HUES48 (cell line): ENCODE data around the gene FAM131C.
"Not testable (repeated sequence)": the region's sequence is repeated elsewhere in the genome, so short reads cannot be mapped to it uniquely, and the experiment has no call there.

Experiments used
- H3K27ac ChIP-seq: one replicate; pipeline ENCODE4 v1.7.0; 2013; ENCODE audit warnings: low read depth, low read length, inconsistent platforms
- H3K27me3 ChIP-seq: 2 replicates; pipeline ENCODE4 v1.6.1; 2013; ENCODE audit warnings: mild to moderate bottlenecking, low read length; ENCODE audit not compliant: control insufficient read depth, insufficient read depth
- H3K36me3 ChIP-seq: 2 replicates; pipeline ENCODE4 v1.6.1; 2013; ENCODE audit warnings: low read length; ENCODE audit not compliant: control insufficient read depth, insufficient read depth
- H3K4me1 ChIP-seq: 2 replicates; pipeline ENCODE4 v1.6.1; 2013; ENCODE audit warnings: mild to moderate bottlenecking, low read length; ENCODE audit not compliant: control insufficient read depth, insufficient read depth
- H3K4me3 ChIP-seq: 2 replicates; pipeline ENCODE4 v1.5.1; 2013; ENCODE audit warnings: mild to moderate bottlenecking, low read depth, low read length
- H3K9ac ChIP-seq: 2 replicates; pipeline ENCODE4 v1.6.1; 2013; ENCODE audit warnings: mild to moderate bottlenecking, low read depth, low read length, moderate library complexity
- H3K9me3 ChIP-seq: 2 replicates; pipeline ENCODE4 v1.6.1; 2013; ENCODE audit warnings: low read length; ENCODE audit not compliant: control insufficient read depth, insufficient read depth

Gene FAM131C

DNA sequence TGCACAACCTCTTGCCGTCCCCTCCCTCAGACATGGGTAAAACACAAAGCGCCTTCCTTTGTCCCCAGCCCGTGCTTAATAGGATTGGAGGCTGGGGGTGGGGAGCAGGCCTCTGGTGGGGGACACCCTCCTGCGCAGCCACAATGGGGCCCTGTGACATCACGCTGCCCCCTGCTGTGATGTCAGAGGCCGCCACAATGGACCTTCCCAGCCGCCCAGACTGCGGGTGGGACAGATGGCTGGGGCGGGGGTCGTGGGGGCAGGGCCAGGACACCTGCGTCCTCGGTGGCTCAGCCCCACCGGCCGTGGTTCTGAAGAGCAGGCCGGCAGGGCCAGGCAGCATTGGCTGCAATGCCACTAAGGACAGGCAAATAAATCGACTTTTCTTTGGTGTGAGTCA, 42.6 kb upstream of the FAM131C start:
- Histone ChIP-seq H3K27ac (peak overlapping the region; percentile 93), H3K27me3 (no peaks in the 10 kb centered on the region), H3K9ac (peak overlapping the region; percentile 11; the same call in 1 of the 2 replicates), H3K9me3 (no peaks in the 10 kb centered on the region), H3K4me1 (peaks cover 43% of the 10 kb centered on the region), H3K36me3 (no peaks in the 10 kb centered on the region), H3K4me3 (peak overlapping the region; percentile 24; the same call in 1 of the 2 replicates)

DNA sequence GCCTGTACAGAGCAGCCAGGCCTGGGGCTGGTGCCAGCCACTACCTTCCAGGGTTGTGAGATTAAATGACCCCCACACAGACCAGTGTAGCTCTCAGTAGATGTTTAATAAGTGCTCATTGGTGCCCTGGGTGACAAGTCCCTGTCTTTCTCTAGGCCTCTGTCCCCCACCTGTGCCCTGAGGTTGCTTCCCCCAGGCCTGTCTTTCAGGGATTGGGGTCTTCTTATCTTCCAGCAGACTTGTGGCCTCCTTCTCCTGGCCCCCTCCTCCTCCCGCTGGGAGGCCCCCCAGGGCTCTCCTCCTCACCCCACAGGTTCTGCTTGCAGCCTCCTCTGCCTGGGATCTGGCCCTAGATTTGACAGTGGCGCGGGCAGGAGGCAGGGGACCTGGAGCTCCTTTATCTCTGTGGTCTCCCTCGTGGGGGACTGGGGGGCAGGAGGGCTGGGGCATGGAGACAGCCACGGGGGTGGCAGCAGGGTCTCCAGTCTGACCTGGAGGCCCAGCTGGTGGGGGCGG, 42.1 kb upstream of the FAM131C start:
- Histone ChIP-seq H3K27ac (peak overlapping the region; percentile 93), H3K4me1 (peaks cover 40% of the 10 kb centered on the region)

DNA sequence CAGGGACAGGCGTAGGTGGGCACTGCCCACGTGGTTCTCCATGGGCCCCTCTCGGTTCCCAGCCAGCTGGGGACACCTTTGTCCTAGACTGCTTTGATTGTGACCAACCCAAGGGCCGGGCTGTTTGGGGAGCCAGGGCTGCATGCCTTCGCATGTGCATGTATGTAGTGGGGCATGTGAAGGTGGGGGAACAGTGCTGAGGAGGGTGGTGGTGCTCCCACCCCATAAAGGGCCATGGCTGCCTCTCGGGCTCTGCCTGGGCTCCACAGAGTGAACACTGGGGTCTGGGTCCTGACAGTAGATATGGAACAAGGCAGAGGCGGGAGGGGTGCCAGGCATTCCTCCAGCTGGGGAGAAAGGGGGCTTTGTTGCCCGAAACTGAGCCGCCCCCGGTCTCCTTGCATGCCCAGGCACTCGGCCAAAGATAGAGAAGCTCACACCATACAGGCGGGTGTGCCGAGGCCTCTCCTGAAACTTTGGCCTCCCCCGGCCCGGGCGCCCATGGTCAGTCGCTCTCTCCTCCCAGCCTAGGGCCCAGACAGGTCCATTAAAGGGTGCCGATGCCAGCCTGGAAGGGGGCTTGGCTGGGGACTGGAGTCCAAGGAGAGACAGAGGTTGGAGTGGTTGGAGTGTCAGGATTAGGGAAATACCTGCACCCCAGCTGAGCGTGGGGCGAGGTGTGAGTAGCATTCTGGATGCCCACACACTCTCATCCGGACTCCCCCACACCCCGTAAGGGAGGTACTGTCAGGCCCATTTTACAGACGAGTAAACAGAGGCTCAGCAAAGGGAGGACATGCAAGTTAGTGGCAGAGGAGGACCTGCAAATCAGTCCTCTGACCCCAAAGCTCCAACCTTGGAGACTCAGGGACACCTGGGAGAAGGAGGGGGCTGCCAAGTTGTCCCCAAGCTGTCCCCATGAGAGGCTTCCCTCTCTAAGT, 41.3 kb upstream of the FAM131C start:
- Histone ChIP-seq H3K27me3 (no peaks in the 10 kb centered on the region), H3K36me3 (no peaks in the 10 kb centered on the region), H3K9ac (peak overlapping the region; percentile 43; the same call in 1 of the 2 replicates), H3K27ac (peak overlapping the region; percentile 93), H3K4me1 (peaks cover 35% of the 10 kb centered on the region), H3K4me3 (no peak overlapping the region), H3K9me3 (no peaks in the 10 kb centered on the region)

More for the DNA sequence above, 42.1 kb upstream of the FAM131C start:
- no peak overlapping the region for H3K4me3 ChIP-seq
- no peaks in the 10 kb centered on the region for H3K9me3 ChIP-seq
- peak overlapping the region; percentile 43; the same call in 1 of the 2 replicates for H3K9ac ChIP-seq
- no peaks in the 10 kb centered on the region for H3K27me3 ChIP-seq
- H3K36me3 ChIP-seq, result no peaks in the 10 kb centered on the region

DNA sequence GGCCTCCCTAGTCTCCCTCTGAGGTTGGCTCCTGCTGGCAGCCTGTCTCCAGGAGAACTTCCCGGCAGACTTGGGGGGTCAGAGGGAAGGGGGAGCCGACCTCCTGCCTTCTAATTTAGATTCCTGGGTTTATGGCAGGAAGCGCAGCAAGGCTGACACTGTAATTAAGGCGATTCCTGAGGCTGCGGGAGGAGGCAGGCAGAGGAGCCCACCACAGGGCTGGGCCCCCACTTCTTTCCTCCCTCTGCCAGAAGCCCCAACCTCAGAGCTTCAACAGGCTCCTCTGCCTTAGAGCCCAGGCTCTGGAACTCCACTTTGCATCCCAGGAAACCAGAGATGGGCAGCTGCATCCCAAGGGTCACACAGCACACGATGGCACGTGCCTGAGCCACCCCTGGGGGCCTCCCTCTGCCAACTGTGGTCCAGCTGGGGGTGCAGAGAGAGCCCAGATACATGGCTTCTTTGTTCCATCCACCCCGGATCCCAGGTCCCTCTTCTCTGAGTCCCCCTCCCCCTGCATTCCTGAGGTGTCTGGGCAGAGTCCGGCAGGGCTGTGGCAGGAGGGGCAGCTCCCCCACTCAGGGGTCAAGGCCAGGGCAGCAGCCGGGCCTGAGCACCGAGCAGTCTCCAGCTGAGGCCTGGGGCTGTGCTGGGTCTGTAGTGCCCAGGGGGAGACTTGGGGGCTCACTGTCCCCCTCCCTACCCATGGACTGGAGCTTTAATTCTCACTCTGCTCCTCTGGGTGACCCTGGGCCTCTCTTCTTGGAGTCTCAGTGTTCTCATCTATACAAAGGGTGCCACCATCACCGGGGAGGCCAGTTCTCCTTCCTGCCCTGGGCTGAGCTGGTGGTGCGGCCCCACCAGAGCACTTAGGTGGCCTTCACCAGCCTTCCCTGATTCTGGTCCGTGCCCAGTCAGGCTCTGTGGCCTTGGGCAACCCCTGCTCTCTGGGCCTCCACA, 39.4 kb upstream of the FAM131C start:
- Histone ChIP-seq H3K9me3 (peaks cover 10% of the 10 kb centered on the region; the same call in 1 of the 2 replicates), H3K27me3 (no peaks in the 10 kb centered on the region), H3K27ac (no peak overlapping the region), H3K9ac (no peak overlapping the region), H3K4me1 (peaks cover 35% of the 10 kb centered on the region), H3K36me3 (no peaks in the 10 kb centered on the region), H3K4me3 (no peak overlapping the region)

DNA sequence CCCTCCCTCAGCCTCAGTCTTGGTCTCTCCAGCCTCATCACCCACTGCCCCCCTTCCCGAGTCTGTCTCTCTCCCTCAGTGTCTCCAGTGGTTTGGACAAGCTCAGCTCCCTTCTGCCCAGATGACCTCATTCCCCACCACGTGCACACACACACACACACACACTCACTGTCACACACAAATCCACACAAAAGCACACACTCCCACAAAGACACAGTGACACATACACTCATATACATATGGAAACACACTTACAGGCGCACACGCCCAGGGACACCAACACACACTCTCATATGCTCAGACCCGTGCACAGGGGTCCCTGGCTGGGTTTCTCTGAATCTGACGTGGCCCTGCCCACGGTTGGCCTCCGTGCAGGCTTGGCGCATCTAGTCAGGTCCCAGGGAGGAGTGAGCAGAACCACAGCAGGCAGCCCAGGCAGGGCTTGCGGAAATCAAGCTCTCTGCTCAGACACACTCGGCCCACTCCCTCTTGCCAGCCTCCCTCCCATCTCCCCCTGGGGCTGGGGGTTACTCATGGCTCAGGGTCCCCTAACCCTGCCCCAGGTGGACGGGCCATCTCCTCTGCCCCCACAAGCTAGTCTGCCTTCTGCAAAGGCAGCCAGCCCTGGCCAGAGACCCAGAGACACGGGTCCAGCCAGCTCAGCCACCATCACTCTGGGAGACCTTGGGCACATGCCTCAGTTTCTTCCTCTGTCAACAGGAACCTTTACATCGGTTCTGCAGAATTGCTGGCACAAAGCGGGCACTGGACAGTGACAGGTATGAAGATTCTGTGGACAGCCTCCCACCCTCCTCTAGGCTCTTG, 38.5 kb upstream of the FAM131C start:
- Histone ChIP-seq H3K4me3 (no peak overlapping the region), H3K9me3 (peaks cover 12% of the 10 kb centered on the region; the same call in 1 of the 2 replicates), H3K27ac (no peak overlapping the region), H3K9ac (no peak overlapping the region), H3K4me1 (peaks cover 27% of the 10 kb centered on the region), H3K36me3 (no peaks in the 10 kb centered on the region), H3K27me3 (no peaks in the 10 kb centered on the region)

DNA sequence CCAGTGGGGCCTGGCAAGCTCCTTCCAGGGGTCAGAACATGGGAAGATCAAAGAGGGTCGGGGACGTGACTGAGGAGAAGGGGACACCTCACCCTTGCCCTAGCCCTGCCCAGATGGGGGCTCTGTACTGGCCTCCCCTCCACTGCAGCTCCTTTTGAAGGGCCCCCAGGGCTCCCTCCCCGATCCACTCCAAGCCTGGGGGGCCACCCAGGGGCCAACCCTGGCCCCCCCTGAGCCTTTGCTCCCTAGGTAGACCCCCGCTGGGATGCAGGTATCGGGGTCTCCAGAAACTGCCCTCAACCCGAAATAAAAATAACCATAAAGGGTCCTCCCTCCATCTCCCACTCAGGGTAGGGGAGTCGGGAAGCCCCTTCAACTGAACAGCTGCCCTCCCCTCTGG, 37.4 kb upstream of the FAM131C start:
- Histone ChIP-seq H3K9me3 (peaks cover 12% of the 10 kb centered on the region; the same call in 1 of the 2 replicates), H3K27ac (no peak overlapping the region), H3K9ac (no peak overlapping the region), H3K36me3 (no peaks in the 10 kb centered on the region), H3K4me1 (peaks cover 19% of the 10 kb centered on the region), H3K4me3 (no peak overlapping the region), H3K27me3 (no peaks in the 10 kb centered on the region)

DNA sequence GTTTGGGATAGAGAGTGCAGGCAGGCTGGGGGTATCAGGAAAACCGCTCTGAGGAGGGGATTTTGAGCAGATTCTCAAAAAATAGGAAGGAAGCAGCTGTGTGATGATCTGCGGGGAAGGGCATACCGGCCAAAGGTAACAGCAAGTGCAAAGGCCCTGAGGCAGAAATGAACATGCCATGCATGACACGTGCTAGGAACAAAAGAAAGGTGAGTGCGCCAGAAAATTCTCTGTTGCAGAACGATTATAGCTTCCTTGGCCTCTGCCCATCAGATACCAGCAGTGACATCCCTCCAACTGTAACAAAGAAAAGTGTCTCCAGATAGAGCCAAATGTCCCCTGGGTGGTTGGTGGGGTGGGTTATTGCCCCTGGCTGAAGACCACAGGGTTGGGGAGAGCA, 37.0 kb upstream of the FAM131C start:
- Histone ChIP-seq H3K9me3 (peaks cover 12% of the 10 kb centered on the region; the same call in 1 of the 2 replicates), H3K9ac (no peak overlapping the region), H3K27me3 (no peaks in the 10 kb centered on the region), H3K36me3 (no peaks in the 10 kb centered on the region), H3K27ac (no peak overlapping the region), H3K4me1 (peaks cover 16% of the 10 kb centered on the region), H3K4me3 (no peak overlapping the region)

DNA sequence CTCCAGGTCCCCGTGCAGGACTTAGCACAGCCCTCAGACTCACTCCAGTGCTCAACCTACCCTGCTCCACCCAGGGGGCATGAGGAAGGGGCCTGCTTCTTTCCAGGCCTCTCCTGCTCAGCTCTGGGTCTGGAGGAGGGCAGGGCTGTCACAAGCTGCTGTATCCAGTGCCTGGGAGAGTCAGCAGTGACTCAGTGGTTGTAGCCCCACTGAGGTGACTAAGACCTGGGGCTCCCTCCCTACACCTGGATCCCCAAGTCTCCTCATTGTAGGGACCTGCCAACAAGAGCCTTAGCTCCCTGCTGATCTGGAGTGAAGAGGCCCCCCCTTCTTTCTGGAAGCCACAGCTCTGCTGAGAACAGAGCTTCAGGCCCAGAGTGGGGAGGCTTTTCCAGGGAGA, 36.1 kb upstream of the FAM131C start:
- H3K4me1 ChIP-seq, result peaks cover 8% of the 10 kb centered on the region; the same call in 1 of the 2 replicates
- H3K36me3 ChIP-seq, result no peaks in the 10 kb centered on the region
- H3K27me3 ChIP-seq, result no peaks in the 10 kb centered on the region
- no peak overlapping the region for H3K4me3 ChIP-seq
- H3K9me3 ChIP-seq, result peaks cover 12% of the 10 kb centered on the region; the same call in 1 of the 2 replicates
- no peak overlapping the region for H3K27ac ChIP-seq
- no peak overlapping the region for H3K9ac ChIP-seq

DNA sequence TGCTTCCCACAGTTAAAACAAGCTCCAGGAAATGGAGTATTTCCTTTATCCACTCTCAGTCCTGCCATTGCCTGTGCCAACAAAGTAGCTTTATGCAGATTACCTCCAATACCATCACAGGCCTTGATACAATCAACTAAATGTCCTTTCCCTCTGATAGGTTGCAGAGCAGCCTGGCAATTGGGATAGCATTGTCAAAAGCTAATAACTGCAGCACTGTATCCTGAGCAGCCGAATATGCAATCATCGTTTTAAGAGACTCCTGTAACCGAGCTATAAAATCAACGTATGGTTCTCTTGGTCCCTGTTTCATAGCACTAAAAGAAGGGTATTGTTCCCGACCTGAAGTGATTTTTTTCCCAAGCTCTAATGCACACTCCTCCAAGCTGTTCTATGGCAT, 33.6 kb upstream of the FAM131C start:
- H3K9me3 ChIP-seq, result peaks cover 18% of the 10 kb centered on the region
- not testable (repeated sequence) for H3K27me3 ChIP-seq, H3K4me1 ChIP-seq, H3K27ac ChIP-seq, H3K9ac ChIP-seq, H3K36me3 ChIP-seq, H3K4me3 ChIP-seq

DNA sequence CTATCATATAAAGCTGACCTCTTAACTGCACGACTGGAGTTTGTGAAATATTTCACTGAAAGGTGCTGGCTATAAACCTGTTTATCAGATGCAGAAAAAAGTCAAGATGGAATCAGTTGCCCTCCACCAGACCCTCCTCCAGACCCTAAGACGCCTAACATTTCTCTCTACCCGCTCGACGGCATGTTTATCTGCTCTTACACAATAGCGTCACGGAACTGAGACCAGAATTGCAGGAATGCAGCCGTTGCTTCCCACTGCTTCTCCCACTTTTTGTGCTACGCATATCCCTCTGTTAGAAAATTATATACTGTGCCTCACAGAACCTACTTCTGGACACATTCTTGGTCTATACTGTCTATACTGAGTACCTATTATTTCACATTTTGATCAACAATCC, 28.2 kb upstream of the FAM131C start:
- peaks cover 13% of the 10 kb centered on the region for H3K9me3 ChIP-seq
- no peaks in the 10 kb centered on the region for H3K4me1 ChIP-seq
- no peak overlapping the region for H3K9ac ChIP-seq
- no peak overlapping the region for H3K4me3 ChIP-seq
- H3K27me3 ChIP-seq, result no peaks in the 10 kb centered on the region
- H3K27ac ChIP-seq, result no peak overlapping the region
- H3K36me3 ChIP-seq, result no peaks in the 10 kb centered on the region
